GM19043 (cell line): ENCODE measurements around the gene NAT10.

Source experiments
- ATAC-seq: cut with Tn5 transposase; IDR thresholded peaks from one replicate; pipeline ENCODE4 v1.9.1; 2021; ENCODE audit warnings: low read depth; ENCODE audit not compliant: unreplicated experiment

NAT10 gene

GRCh38 chr11:34183848-34184391 lies 78.5 kb downstream of the NAT10 start:
- no peak for ATAC-seq

- ATAC-seq, result no peak
Observed at GRCh38 chr11:34184505-34185015, 79.1 kb downstream of the NAT10 start.

- no peak for ATAC-seq
Observed at GRCh38 chr11:34185926-34186841, 80.8 kb downstream of the NAT10 start.

GRCh38 chr11:34188181-34188580 lies 82.8 kb downstream of the NAT10 start:
- ATAC-seq, result no peak

GRCh38 chr11:34189191-34189590 lies 83.8 kb downstream of the NAT10 start:
- no peak for ATAC-seq

GRCh38 chr11:34190192-34191139 lies 85.0 kb downstream of the NAT10 start:
- ATAC-seq, result no peak

- no peak for ATAC-seq
Observed at GRCh38 chr11:34191578-34191977, 86.1 kb downstream of the NAT10 start.

- ATAC-seq, result no peak
Observed at GRCh38 chr11:34192481-34193401, 87.3 kb downstream of the NAT10 start.

- no peak for ATAC-seq
Observed at GRCh38 chr11:34194576-34195335, 89.3 kb downstream of the NAT10 start.
